WI38 (cell line): ENCODE measurements around the gene UTS2.

ENCODE experiments used
- H3K4me3 ChIP-seq: 2 replicates; pipeline ENCODE4 v1.5.1; 2011; ENCODE audit warnings: low read depth, mild to moderate bottlenecking, control low read depth, low read length
- CTCF ChIP-seq: IDR thresholded peaks from 2 replicates; pipeline ENCODE4 v1.5.1; 2012; ENCODE audit warnings: low read depth, mild to moderate bottlenecking, control low read depth, low read length

UTS2 gene

GRCh38 chr1:7838714-7839113 is 14.2 kb downstream of the UTS2 start:
- TF ChIP-seq CTCF = no peak
- H3K4me3 ChIP-seq = no peak overlapping the region

- H3K4me3 ChIP-seq = no peak overlapping the region
- TF ChIP-seq CTCF = no peak
Measured at GRCh38 chr1:7833035-7833434, 19.8 kb downstream of the UTS2 start.

- no peak overlapping the region for H3K4me3 ChIP-seq
Measured at GRCh38 chr1:7831458-7831857, 21.4 kb downstream of the UTS2 start.

GRCh38 chr1:7827126-7827955 is 25.5 kb downstream of the UTS2 start:
- no peak overlapping the region for H3K4me3 ChIP-seq

More at GRCh38 chr1:7831458-7831857, 21.4 kb downstream of the UTS2 start:
- TF ChIP-seq CTCF = no peak

GRCh38 chr1:7826363-7826762 is 26.5 kb downstream of the UTS2 start:
- no peak overlapping the region for H3K4me3 ChIP-seq
- TF ChIP-seq CTCF = no peak

More at GRCh38 chr1:7827126-7827955, 25.5 kb downstream of the UTS2 start:
- no peak for TF ChIP-seq CTCF

GRCh38 chr1:7824701-7825100 is 28.2 kb downstream of the UTS2 start:
- no peak for TF ChIP-seq CTCF
- H3K4me3 ChIP-seq = no peak overlapping the region

GRCh38 chr1:7821282-7821681 is 31.6 kb downstream of the UTS2 start:
- no peak overlapping the region for H3K4me3 ChIP-seq
- TF ChIP-seq CTCF = no peak
